Esophagus muscularis mucosa (tissue), 3 donors: ENCODE data around the gene ETAA1.

Source experiments
- POLR2A ChIP-seq: fragments of 450-650 bp; IDR thresholded peaks from one replicate; pipeline ENCODE4 v1.6.1; 2017; ENCODE audit warnings: antibody characterized with exemption, moderate library complexity, mild to moderate bottlenecking, low read depth
- POLR2AphosphoS5 ChIP-seq, 2 donors: sonication (generic); formaldehyde crosslinking; IDR thresholded peaks; one replicate each; pipeline ENCODE4 v1.6.1; 2017; ENCODE audit warnings: antibody characterized with exemption in 2 of 2
- TF ChIP-seq, protein P1 (sequence below), 3 experiments: fragments of 200-600 bp in 2 of 3; fragments of 450-650 bp in 1 of 3; sonication (generic) in 2 of 3; IDR thresholded peaks; one replicate each; pipeline ENCODE4 v1.5.1; 2017 to 2019; ENCODE audit warnings: antibody characterized with exemption in 3 of 3, mild to moderate bottlenecking in 2 of 3, moderate library complexity in 1 of 3

DNA sequence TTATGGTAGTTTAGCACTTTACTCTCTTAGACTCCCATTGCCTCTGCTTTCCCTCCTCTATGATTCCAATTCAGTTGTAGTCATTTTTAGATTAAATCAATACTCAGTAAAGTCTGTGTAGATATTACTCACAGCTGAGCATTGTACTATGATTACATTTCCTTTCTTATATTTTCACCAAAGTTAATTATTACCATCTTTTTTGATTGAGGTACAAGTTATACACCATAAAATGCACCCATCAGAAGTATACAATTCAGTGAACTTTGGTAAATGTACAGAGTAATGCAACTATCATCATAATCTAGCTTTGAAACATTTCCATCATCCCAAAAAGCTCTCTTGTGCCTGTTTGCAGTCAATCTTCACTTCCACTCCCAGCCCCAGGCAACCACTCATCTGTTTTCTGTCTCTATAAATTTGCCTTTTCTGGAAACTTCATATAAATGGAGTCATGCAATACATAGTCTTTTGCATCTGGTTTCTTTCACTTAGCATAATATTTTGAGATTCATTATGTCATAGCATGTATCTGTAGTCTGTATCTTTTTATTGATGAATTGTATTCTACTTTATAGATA lies 30.2 kb upstream of the ETAA1 start:
- no peak for TF ChIP-seq POLR2AphosphoS5 (IDR thresholded peaks at IDR 0.05)
- TF ChIP-seq, protein P1, sequence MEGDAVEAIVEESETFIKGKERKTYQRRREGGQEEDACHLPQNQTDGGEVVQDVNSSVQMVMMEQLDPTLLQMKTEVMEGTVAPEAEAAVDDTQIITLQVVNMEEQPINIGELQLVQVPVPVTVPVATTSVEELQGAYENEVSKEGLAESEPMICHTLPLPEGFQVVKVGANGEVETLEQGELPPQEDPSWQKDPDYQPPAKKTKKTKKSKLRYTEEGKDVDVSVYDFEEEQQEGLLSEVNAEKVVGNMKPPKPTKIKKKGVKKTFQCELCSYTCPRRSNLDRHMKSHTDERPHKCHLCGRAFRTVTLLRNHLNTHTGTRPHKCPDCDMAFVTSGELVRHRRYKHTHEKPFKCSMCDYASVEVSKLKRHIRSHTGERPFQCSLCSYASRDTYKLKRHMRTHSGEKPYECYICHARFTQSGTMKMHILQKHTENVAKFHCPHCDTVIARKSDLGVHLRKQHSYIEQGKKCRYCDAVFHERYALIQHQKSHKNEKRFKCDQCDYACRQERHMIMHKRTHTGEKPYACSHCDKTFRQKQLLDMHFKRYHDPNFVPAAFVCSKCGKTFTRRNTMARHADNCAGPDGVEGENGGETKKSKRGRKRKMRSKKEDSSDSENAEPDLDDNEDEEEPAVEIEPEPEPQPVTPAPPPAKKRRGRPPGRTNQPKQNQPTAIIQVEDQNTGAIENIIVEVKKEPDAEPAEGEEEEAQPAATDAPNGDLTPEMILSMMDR (IDR thresholded peaks at IDR 0.05), result no peak
- TF ChIP-seq POLR2A, result no peak
